ENCODE measurements around the gene MXD4. TPM values are rescaled to one million over a fixed set of nuclear protein-coding genes. Genes with fewer than 3 reads are reported as not detected.
A peak's percentile ranks its signal among the peaks of the same experiment; 100 is the strongest.

MXD4 gene
- total RNA-seq, 6 donors from 2014 or later: 50.1 to 135 (median 76.4) TPM

DNA sequence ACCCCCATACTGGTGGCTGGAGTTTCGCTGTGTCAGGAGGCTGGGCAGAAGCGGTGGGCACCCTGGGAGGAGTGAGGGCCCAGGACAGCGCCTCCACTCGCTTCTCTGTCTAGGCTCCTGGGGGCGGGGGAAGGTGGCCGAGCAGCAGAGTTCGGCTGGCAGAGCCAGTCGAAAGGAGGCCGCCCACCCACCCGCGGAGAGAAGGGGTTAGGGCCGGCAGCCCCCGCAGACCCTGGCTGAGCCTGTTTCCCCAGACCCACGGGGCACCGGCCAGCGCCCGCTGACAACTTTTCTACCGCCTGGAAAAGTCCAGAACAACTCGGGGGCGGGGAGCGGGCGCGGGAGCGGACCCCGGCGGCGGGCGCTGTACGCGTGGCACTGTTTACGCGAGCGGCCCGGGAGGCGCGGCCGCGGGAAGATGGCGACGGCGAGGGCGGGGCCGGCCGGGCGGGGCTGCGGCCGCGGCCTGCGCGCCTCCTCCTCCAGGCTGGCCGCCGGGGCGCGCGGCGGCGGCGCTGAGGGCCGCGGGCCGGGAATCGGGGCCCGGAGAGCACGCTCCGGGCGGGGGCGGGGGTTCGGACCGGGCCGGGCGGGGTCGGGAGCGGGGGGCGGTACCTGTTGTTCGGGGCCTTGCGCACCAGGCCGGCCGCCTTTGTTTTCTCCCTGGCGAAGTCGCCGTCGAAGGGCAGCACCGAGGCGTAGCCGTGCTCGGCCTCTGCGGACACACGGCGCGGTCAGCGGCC, 628 bp downstream of the MXD4 start:
- TF ChIP-seq POLR2AphosphoS5 (IDR thresholded peaks at IDR 0.05) (peak in 1 of 2 donors; percentile 41), POLR2A (IDR thresholded peaks at IDR 0.05) (peak in 2 of 4 donors; percentile 19), EP300 (IDR thresholded peaks at IDR 0.05) (no peak)
- DNase-seq (peak; percentile 61 to 95), ATAC-seq (ENCODE audit: low FRiP score in 2 of 2) (peak in 1 of 2 donors; percentile 48)
- H3K9me3 ChIP-seq: no peaks in the 10 kb centered on the region
- peaks cover 0 to 19% (median 12%) of the 10 kb centered on the region in 4 donors for H3K36me3 ChIP-seq
- WGBS, 2 donors: 0% methylated on average over 4 to 32 of the region's 91 CpGs
- no peaks in the 10 kb centered on the region for H3K27me3 ChIP-seq
- H3K4me3 ChIP-seq: peak overlapping the region; percentile 79 to 98 (median 93)
- peaks cover 61 to 73% (median 68%) of the 10 kb centered on the region in 4 donors for H3K4me1 ChIP-seq
- H3K27ac ChIP-seq: peak overlapping the region; percentile 92 to 98 (median 95)

DNA sequence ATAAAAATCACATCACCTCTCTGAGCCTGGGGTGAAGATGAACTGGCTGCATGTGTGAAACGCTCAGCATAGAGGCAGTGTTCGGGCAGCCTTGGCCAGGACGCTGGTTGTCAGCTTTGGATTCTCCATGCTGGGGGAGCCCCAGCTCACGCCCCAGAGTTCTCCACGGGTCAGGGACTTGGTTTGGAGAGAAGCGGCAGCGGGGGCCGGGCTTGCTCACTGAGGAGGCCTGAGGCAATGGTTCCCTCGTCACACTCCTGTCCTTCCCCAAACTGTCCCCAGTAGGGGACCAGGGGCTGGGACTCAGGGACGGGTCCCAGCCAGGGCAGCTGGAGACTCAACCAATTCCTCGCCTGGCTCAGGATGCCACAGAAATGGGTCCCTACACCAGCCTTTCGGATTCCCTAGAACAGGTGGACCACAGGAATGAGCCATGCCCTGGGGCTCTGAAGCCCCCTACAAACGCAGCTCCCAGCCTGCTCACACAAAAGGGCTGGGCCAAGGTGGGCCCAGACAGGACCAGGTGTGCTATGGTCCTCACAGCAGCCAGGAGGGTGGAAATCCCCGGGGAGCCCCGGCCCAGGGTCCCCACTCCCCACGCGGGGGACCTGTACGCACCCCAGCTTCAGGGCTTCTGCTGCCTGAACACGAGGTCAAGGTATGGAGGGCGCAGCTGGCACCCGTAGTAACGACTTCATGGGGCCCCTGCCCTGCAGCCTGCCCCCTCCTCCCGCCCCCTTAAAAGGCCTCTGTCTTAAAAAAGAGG, 1.4 kb downstream of the MXD4 start:
- H3K27me3 ChIP-seq: no peaks in the 10 kb centered on the region
- H3K4me1 ChIP-seq: peaks cover 61 to 74% (median 68%) of the 10 kb centered on the region in 4 donors
- H3K27ac ChIP-seq: peak overlapping the region; percentile 92 to 98 (median 95)
- no peaks in the 10 kb centered on the region for H3K9me3 ChIP-seq
- peaks cover 0 to 19% (median 12%) of the 10 kb centered on the region in 4 donors for H3K36me3 ChIP-seq
- WGBS, 2 donors: 33 to 81% methylated on average over 8 to 18 of the region's 23 CpGs
- TF ChIP-seq EP300 (IDR thresholded peaks at IDR 0.05) (no peak), POLR2A (IDR thresholded peaks at IDR 0.05) (no peak), POLR2AphosphoS5 (IDR thresholded peaks at IDR 0.05) (no peak)
- TF ChIP-seq, protein P1, sequence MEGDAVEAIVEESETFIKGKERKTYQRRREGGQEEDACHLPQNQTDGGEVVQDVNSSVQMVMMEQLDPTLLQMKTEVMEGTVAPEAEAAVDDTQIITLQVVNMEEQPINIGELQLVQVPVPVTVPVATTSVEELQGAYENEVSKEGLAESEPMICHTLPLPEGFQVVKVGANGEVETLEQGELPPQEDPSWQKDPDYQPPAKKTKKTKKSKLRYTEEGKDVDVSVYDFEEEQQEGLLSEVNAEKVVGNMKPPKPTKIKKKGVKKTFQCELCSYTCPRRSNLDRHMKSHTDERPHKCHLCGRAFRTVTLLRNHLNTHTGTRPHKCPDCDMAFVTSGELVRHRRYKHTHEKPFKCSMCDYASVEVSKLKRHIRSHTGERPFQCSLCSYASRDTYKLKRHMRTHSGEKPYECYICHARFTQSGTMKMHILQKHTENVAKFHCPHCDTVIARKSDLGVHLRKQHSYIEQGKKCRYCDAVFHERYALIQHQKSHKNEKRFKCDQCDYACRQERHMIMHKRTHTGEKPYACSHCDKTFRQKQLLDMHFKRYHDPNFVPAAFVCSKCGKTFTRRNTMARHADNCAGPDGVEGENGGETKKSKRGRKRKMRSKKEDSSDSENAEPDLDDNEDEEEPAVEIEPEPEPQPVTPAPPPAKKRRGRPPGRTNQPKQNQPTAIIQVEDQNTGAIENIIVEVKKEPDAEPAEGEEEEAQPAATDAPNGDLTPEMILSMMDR (IDR thresholded peaks at IDR 0.05): no peak
- H3K4me3 ChIP-seq: peak overlapping the region; percentile 79 to 98 (median 93)
- ATAC-seq (ENCODE audit: low FRiP score in 2 of 2): no peak
- DNase-seq: peak; percentile 21 to 70

DNA sequence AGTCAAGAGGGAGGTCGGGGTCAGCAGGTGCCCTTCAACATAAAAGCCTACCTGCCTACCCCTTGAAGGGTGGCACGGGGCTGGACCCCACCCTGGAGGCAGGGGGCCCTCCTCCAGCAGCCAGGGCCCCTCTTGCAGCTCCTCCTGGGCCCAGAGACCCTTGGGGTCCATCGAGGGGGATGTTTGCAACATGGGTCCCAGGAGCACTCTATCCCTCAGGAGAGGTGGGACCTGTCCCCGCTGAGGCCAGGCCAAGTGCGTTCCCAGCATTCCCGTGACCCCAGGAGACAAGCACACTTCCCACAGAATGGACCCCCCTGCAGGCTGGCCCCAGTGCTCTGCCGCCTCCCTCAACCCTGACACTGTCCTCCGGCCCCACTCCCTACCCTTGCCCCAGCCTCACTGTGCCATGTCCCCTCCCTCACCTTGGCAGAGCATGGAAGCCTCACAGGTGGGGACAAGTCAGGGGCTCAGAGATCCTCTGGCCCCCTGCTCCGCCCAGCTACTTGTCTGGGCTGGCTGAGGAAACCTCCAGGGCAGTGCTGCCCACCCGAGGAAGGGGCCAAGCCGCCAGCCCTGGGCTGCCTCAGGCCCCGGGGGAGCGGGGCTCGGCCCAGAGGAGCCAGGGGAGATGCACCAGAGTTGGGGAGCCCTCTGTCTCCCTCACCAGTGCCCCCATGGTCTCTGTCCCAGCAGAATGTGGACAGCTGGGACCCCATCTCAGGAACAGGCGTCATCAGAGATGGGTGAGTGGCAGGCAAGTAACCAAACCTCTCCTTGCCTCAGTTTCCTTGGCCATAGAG, 2.2 kb downstream of the MXD4 start:
- peaks cover 69 to 79% (median 72%) of the 10 kb centered on the region in 4 donors for H3K4me1 ChIP-seq
- ATAC-seq (ENCODE audit: low FRiP score in 2 of 2): no peak
- WGBS, 2 donors: 40 to 86% methylated on average over 1 to 9 of the region's 15 CpGs
- H3K36me3 ChIP-seq: peaks cover 0 to 26% (median 17%) of the 10 kb centered on the region in 4 donors
- H3K27me3 ChIP-seq: no peaks in the 10 kb centered on the region
- TF ChIP-seq POLR2A (IDR thresholded peaks at IDR 0.05): no peak
- TF ChIP-seq POLR2AphosphoS5 (IDR thresholded peaks at IDR 0.05): no peak
- TF ChIP-seq, protein P1 (IDR thresholded peaks at IDR 0.05): no peak
- no peak for TF ChIP-seq EP300 (IDR thresholded peaks at IDR 0.05)
- DNase-seq: peak; percentile 20 to 68
- H3K27ac ChIP-seq: peak overlapping the region; percentile 92 to 98 (median 95)
- H3K4me3 ChIP-seq: peak overlapping the region; percentile 79 to 98 (median 93)
- no peaks in the 10 kb centered on the region for H3K9me3 ChIP-seq

DNA sequence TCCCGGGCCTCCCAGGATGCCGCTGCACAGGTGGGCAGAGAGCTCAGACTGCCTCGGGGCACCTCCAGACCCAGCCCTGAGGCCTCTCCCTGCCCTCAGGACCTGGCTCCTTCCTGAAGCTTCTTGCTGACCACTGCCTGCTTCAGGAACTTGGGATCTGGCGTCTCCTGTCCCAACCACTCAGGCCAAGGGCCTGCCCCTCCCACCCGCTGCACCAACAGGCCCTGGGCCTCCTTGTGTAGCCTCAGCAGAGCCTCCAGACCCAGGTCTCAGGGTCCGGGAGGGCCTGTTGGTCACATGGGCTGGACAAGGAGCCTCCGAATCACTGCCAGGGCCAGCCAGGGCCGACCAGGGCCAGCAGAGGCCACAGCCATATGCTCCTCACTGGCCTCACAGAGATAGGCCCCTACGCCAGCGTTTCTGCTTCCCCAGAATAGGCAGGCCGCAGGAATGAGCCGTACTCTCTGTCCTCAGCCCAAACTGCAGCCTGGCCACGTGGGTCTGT, 2.8 kb downstream of the MXD4 start:
- DNase-seq (peak; percentile 20 to 74), ATAC-seq (ENCODE audit: low FRiP score in 2 of 2) (no peak)
- Histone ChIP-seq H3K36me3 (peaks cover 0 to 32% (median 24%) of the 10 kb centered on the region in 4 donors), H3K9me3 (no peaks in the 10 kb centered on the region), H3K4me3 (peak overlapping the region in 3 of 4 donors; percentile 79 to 98 (median 95)), H3K27me3 (no peaks in the 10 kb centered on the region), H3K4me1 (peaks cover 75 to 85% (median 78%) of the 10 kb centered on the region in 4 donors), H3K27ac (peak overlapping the region; percentile 92 to 98 (median 95))
- 50 to 63% methylated on average over 2 to 13 of the region's 13 CpGs for WGBS, 2 donors
- TF ChIP-seq EP300 (IDR thresholded peaks at IDR 0.05): no peak
- TF ChIP-seq POLR2AphosphoS5 (IDR thresholded peaks at IDR 0.05): no peak
- TF ChIP-seq, protein P1 (IDR thresholded peaks at IDR 0.05): no peak
- TF ChIP-seq POLR2A (IDR thresholded peaks at IDR 0.05): no peak

Measured in upper lobe of left lung (tissue), 6 donors.